GM12873 (cell line): ENCODE data around the gene FAM234B.

Experiments used
- CTCF ChIP-seq: IDR thresholded peaks from 2 replicates; pipeline ENCODE4 v1.5.1; 2012; ENCODE audit warnings: low read depth, mild to moderate bottlenecking, moderate library complexity, low read length, control low read depth; ENCODE audit not compliant: insufficient read depth; ENCODE audit errors: missing control alignments

FAM234B gene

GRCh38 chr12:13005649-13006048 is 38.5 kb upstream of the FAM234B start:
- no peak for TF ChIP-seq CTCF

- no peak for TF ChIP-seq CTCF
These were observed 36.5 kb upstream of the FAM234B start for GRCh38 chr12:13007496-13008233.

GRCh38 chr12:13008741-13009380 is 35.3 kb upstream of the FAM234B start:
- no peak for TF ChIP-seq CTCF

GRCh38 chr12:13011098-13011497 is 33.1 kb upstream of the FAM234B start:
- no peak for TF ChIP-seq CTCF

DNA sequence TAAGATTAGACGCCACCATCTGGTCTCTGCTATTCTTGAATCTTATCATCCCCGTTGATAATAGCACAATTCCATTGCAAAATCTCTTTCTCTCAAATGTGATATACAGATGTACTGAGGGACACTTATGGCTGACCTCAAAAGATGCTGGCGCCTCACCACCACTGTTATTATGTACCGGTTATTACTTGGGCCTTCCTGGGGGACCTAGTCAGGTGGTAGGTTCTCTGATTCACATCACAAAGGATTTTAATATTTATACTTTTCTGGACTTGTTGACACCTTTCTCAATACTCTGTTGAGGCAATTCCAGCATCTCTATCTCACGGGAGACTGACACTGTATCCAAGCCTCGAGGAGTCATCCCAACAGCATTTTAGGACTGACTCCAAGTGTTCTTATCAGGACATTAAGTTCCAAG is 21.3 kb upstream of the FAM234B start:
- no peak for TF ChIP-seq CTCF

- TF ChIP-seq CTCF, result no peak
These were observed 20.2 kb upstream of the FAM234B start for GRCh38 chr12:13023811-13024530.

DNA sequence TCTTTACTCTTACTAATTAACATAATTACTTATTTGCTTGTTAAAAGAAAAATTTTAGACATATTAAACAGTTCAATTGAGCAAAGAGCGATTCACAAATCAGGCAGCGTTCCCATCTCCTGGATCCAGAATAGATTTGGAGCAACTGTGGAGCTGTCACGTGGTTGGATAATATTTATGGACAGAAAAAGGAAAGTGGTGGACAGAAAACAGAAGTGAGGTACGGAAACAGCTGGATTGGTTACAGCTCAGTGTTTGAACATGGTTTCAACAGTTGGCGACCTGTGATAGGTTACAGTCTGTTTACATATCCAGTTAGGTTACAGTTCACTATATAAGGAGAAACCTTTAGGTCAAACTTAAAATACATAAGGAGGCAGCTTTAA is 19.7 kb upstream of the FAM234B start:
- TF ChIP-seq CTCF, result no peak
